Sigmoid colon (tissue), 4 donors: ENCODE results near the gene MID1.

ENCODE experiments used
- CTCF ChIP-seq, 4 experiments: fragments of 450-650 bp in 3 of 4; fragments of 200-600 bp in 1 of 4; IDR thresholded peaks; one replicate each; pipeline ENCODE4 v1.5.1; 2016 to 2019; ENCODE audit warnings: antibody characterized with exemption in 4 of 4, mild to moderate bottlenecking in 3 of 4, moderate library complexity in 2 of 4
- EP300 ChIP-seq, 4 donors: sonication (generic); formaldehyde crosslinking; IDR thresholded peaks; one replicate each; pipeline ENCODE4 v1.6.1; 2017; ENCODE audit warnings: antibody characterized with exemption in 4 of 4
- POLR2A ChIP-seq, 2 donors: fragments of 450-650 bp; IDR thresholded peaks; one replicate each; pipeline ENCODE4 v1.6.1; 2016; ENCODE audit warnings: antibody characterized with exemption in 2 of 2, mild to moderate bottlenecking in 2 of 2, moderate library complexity in 2 of 2
- POLR2AphosphoS5 ChIP-seq, 4 donors: sonication (generic); formaldehyde crosslinking; IDR thresholded peaks; one replicate each; pipeline ENCODE4 v1.6.1; 2017; ENCODE audit warnings: antibody characterized with exemption in 4 of 4

- no peak for TF ChIP-seq CTCF (IDR thresholded peaks at IDR 0.05)
- TF ChIP-seq POLR2AphosphoS5 (IDR thresholded peaks at IDR 0.05) = no peak
- no peak for TF ChIP-seq POLR2A (IDR thresholded peaks at IDR 0.05)
- TF ChIP-seq EP300 (IDR thresholded peaks at IDR 0.05) = no peak
These were observed 124.7 kb downstream of the MID1 start for GRCh38 chrX:10495677-10496076.
